EL (cell line): Measurements from ENCODE around the gene CCDC12.

Experiments
- DNase-seq: peaks from one replicate; pipeline ENCODE4 v3.0.0-alpha.2; 2016

Gene CCDC12

DNA sequence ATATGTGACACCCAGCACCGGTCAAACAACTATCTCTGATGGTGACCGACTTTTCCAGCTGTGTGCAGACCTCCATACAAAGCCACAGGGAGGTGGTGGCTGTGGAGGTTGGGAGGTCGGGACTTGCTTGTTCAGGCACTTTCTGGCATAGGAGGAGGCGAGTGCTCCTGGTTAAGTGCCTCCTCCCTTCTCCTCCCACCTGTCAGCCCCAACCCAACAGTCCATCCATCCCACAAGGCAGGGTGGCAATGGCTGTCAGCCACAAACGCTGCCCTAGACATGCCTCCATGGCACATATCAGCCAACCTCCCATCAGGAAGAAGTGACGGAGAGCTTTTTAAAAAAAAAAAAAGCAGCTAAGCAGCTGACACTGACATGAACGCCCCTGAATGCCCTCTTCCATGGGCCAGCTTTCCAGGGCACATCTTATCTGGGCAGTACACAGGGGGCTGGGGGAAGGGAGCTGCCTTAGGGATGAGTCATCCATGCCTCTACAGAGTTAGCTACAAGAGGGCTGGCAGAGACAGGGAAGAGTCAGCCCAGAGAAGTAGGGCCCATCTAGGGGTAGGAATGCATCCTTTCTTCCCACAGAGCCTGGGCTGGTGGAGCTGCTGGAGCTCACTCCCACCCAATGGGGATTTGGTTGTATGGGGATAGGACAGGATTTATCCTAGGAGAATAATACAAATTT lies 41.2 kb downstream of the CCDC12 start:
- peak; percentile 98 for DNase-seq

DNA sequence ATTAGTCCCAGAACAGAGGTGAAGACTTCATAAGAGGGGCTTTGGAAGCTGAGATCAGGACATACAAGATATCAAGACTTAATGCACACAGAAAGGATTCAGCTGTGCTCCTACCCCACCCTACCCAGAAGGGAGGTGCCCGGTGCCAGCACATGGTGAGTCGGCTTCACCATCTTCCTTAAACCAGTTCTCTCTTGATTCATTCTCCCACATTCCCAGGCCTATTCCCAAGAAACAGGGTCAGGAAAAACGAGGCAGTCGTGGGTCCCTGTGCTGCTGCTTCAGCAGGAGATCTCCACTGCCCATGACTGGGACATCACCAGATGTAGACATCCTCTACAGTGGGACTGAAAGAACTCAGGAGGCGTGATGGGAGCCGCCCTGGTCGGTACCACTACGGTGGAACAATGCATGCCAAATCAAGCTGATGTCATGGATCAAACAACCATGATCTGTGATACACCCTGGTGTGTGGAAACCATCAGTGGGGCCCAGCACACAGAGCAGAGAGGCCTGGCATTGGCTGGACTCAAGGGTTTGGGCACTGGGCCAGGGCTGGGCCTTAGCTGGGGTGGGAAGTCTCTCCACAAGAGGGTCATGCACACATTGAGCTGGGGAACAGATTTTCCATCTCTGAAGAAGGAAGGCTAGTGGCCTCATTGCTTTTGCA lies 41.9 kb downstream of the CCDC12 start:
- DNase-seq = peak; percentile 34

DNA sequence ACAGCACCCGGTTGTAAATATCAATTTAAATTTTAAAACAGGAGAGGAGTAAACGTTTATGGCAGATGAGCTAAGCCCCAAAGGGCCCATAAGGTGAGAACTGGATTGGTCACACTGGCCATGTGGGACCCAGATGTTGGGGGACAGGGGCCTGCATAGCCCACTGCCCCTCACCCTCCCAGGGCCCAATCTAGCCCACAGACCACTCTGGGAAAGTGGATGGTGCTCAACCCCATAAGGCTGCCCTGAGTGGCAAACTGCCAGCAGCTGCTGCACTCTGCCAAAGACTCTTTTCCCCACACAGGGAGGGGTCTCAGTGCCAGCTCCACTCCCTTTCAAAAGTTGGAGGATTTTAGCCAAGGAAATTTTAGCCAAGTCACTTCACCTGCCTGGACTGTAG lies 42.5 kb downstream of the CCDC12 start:
- DNase-seq = no peak

DNA sequence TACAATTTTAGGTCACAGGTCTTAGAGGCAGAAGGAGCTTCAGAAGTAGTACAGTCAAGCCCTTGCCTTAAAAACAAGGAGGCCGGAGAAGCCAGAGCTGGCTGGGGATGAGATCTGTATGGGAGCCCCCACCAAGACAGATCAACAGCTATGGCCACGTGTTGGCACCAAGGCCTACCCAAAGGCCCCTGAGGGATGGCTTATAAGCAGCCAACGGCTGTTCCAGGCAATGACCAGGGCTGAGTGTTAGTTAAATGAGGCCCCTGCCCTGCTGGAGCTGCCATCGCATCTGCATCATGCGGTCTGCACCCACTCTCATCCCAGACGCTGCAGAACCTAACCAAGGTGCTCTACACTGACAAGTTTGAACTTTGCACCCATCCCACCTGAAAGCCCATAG lies 43.3 kb downstream of the CCDC12 start:
- no peak for DNase-seq

DNA sequence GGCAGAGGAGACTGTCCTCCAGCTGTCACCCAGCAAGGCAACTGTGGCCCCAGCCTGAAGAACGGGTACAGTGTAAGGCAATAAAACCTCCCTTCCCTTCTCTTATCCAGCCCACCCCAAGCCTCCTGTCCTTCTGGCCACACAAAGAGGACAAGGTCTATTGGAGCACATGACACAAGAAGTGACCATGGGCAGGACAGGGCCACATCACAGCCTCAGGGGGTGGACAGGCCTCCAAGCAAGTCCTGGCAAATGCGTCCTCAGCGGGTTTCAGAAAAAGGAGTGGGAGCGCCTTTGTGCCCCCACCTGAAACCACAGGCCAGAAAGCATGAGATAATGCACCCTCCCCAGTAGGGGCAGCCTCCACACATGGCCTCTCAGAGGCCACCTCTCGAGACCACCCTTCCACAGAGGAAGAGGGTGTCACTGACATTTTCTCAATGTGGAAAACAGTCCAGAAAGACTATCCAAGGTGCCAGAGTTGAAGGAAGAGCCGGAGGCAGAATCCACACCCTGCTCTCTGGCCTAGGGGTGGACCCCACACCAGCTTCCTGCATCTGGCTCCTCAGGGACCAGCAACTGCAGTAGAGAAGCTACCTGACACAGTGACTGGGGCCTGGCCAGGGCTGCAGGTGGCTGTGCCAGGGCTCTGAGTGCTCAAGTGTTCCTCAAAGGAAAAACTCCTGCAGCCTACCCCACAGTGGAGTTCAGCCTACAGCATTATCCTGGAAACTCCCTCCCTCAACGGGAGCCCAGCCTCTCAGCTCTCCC lies 43.9 kb downstream of the CCDC12 start:
- no peak for DNase-seq

DNA sequence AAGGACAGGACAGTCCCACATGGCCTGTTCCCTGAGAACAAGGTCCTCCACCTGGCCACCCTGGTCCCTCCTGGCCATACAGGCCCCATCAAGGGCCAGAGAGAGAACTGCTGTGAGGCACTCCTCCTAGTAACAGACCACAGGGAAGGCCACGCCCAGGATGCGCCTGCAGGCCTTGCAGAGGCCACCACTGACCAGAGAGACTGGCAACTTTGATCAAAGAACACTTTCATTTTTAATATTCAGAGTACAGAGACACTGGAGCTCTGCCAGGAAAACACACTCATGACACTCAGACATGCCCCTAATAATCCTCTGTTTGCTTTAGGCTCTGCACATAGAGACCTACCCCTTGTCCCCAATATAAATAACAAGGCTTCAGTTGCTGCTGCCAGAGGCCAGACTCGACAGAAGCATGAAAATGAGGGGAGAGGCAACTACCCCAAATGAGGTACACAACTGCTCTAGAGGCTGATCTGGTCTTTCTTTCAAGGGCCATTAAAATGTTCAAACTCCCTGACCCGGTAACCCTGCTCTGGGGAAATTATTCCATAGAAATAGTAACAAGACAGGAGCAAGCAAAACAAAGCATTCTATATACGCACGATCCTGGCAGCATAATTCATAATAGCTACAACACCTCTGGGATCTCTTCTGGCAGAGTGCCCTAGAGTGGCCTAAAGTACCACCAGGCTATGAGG lies 44.8 kb downstream of the CCDC12 start:
- DNase-seq = peak; percentile 65

DNA sequence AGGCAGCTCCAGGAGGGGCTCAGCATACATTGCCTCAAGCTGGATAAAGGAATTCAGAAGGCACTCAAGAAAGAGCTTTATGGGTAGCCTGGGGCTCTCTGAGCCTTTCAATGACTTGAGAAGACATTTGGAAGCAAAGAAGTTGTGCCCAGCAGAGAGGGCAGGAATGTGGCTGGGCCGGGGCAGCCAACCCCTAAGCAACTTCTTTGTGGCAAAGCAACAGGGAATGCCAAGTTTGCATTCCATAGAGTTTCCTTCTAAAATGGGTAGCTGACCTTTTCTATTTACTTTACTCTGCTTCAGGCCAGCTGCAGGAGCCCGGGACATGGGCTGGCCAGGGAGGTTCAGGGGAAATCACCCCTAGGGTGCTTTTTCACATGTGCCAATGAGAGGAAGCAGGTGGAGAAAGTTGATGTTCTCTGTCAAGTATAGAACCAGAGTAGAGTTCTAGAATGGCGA lies 45.6 kb downstream of the CCDC12 start:
- peak; percentile 65 for DNase-seq

DNA sequence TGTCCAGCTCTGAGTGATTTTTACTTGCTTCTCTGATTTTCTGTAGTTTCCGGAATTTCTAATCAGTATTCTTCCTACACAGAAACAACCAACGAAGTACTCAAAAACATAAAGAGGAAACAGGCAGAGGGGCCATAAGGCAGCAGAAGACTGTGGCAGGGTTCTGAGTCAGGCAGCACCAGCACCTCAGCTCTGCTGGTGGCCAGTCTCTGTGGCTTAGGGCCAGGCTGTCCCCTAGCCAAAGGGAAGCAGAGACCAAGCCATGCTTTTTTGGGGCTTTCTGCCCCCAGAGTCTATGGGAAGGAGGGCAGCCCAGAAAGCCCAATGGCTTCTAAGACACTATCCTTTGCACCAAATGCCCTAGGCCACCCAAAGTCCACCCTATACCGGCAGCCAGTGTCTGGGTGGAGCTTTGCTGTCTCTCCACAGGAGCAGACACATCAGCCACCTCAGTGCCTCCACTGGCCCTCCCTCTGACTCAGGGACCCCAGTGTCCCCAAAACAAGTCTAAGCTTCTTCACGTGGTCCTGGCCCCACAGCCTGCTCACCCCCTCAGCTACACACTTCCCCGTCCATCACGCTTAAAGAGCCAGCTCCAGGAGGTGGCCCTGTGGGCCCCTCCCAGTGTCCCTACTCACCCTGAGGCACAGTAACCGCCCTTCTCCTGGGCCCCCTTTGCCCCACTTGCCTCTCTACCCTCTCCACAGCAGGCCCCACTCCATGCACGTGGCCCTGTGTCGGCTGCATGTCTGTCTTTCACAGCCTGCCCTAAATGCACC lies 46.2 kb downstream of the CCDC12 start:
- no peak for DNase-seq

DNA sequence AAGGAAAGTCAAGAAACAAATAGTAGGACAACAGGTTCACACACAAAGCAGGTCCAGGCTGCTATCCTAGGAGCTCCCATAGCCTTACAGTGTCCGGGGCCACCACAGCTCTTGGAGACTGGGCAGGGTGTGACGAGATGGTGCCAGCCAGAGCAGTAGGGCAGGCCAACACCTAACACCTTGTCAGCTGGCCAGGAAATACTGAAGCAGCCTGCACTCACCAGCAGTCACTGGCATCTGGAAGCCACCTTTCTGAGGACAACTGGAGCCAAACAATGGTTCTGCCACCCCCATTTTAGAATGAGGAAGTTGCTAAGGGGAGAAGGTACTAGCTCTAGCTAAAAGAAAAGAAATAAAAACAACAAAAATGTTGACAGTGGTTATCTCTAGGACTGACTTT lies 47.2 kb downstream of the CCDC12 start:
- no peak for DNase-seq

DNA sequence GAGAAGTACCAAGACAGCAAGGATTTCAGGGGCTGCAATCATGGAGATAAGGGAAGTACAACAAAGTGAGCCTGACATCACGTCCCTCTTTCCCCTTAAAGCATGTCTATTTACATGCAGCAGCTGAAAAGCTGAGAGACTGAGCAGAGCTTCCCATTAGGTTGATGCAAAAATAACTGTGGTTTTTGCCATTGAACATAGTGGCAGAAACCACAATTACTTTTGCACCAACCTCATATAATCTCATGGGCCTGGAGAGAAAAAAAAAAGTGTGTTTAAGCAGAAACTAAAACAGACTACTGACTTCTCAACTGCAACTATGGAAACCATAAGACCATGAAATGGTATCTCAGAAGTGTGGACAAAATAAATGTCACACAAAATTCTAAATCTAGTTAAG lies 48.3 kb downstream of the CCDC12 start:
- no peak for DNase-seq

DNA sequence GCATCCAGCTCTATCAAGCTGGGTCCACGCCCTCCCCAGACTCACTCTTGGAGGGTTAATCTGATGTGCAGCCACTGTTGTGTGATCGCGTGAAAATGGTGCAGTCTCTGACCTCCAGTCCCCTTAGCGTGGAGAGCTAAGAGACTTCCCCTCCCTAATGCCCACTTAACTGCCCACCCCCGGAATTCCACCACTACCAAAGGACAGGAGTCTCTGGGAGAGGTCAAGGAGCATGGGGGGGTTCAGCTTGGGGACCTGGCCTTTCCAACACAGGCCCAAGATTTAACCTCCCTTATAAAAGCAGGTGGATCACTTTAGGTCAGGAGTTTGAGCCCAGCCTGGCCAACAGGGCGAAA lies 48.8 kb downstream of the CCDC12 start:
- DNase-seq = no peak

DNA sequence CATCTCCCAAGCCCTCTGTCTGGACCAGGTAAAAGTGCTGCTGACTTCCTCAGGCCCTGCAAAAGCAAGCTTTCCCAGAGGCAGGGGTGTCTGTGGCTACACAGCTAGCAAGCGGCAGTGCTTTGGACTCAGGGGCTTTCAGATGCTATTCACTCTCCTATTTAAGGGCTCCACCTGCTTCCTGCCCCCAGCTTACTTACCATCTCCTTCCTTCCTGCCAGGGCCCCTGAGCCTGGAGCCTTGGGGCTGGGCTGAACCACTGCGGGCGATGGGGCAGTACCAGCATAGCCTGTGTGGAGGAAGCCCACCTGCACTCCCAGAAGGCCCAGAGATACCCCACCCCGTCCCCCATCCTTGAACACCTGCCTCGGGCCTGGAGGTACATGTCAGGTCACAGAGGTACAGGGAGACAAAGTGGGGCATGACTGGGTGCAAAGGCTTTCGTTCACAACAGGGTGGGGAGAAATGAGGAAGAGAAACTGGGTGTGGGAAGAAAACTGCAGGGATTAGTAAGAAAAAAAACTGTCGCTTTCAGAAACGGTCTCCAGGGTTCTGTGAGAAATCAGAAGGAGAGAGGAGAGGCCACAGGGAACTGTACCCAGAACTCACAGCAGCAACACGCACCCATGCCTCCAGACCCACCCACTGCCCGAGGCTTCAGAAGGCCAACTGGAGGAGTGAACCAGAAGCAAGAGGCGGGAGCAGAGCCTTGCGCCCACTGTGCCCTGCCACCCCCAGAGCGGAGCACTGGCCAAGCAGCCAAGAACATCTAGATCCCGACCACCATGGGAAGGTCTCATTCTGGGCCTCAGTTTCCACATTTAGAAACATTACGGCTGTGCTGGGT lies 49.5 kb downstream of the CCDC12 start:
- DNase-seq = no peak

DNA sequence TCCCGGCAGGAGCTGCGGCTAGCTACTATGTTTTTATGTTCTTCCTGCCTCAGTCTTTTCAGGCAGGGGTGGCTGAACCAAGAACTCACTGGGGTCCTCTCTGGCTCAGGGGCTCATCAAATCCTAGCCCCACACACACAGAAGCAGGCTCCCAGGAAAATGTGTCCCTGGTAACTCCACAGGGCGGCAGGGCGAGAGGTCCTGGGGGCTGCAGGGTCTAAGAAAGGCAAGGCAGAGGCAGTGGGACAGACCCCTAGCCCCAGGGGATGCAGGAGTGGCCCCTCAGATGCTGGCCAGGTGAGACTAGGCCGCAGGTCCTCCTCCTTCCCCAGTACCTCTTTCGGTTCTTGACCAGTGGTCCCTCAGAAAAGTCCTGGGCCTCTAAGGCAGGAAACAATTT lies 50.1 kb downstream of the CCDC12 start:
- DNase-seq = no peak

DNA sequence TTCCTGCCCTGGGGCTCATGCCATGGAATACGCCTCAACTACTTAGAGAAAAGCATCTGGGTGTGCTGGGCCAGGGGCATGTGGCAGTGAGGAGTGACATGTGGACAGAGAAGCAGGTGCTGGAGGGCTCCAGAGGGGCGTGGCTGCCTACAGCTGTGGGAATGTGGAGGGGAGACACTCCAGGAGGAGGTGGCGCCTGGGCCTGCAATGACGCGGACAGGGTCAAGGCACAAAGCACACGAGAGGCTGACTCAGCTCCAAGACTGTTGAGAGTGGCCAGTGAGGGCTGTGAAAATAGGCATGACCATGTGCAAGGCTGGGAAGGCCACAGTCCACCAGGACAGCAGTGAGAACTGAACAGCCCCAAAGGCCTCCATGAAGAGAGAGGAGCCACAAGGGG lies 50.5 kb downstream of the CCDC12 start:
- peak; percentile 84 for DNase-seq

DNA sequence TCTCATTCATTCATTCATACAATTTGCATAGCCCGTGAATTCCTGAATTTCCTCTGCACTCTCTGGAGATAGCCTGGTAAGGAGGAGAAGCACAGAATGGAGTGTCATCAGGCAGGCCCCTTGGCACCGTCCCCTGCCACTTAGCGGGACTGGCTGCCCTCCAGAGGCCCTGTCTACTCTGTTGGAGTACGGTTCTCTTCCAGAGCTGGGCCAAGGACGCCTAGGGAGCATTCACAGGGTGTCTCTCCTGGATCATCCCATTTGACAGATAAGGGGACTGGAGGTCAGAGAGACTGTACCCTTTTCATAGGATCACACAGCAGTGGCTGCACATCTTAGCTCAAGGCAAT lies 51.0 kb downstream of the CCDC12 start:
- DNase-seq = no peak

DNA sequence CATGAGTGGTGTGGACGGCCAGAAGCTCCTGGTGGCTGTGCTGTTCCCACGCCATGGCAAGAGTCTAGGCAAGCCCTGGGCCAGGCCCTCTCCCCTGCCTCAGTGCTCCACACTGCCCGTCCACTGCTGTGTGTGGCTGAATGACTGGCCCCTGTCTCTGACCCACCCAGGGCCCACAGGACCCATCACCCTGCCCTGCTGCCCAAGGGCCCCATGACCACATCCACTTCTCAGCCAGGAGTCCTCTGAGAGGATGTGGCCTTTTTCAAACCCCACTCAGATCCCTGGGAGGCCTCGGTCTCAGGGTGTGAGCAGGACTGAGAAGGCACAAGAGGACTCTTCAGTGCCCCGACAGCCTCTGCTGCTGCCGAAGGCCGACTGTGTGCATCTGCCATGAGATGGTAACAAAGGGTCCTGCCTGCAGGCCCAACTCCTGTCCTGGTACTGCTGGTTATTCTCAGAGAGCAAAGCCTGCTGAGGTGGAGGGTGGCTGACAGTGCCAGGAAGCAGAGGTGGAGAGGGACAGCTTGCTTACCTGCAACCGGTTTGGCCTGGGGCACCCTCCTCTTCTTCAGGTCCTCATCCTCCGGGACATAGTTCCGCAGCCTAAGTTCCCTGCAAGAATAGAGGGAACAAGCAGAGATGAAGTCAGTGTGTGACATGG lies 51.5 kb downstream of the CCDC12 start:
- no peak for DNase-seq

DNA sequence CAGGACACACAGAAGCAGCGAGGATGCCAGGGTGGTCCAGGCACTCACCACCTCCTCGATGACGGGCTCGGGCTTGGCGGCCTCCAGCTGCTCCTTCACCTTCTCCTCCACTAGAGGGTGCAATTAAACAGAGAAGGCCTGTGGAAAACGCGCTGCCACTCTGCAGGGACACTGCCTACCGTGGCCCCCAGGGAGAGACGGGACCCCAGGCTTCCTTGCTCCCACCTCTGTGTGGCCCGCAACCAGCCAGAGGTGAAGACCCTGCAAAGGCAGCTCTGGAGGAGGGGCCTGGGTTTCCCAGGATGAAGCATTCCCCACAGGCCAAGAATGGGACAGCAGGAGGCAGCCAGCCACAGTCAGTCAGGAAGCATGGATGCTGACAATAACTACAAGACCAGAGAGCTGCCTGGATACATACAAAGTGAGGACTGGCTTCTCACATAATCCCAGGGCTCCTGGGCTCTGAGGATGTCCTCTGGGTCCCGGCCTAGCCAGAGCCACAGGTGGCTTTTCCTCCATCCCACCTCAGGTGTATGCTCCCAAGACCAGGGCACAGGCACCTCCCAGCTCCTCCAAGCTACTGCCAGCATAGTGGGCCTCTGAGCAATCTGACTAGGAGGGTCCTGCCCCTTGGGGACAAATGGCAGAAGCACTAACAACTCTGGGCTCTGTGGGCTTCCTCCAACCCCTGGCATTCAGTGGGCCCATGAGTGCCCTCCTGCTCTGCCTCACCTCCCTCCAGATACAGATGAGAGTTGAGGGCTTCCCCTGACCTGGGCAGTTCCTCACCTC lies 52.8 kb downstream of the CCDC12 start:
- DNase-seq = no peak

DNA sequence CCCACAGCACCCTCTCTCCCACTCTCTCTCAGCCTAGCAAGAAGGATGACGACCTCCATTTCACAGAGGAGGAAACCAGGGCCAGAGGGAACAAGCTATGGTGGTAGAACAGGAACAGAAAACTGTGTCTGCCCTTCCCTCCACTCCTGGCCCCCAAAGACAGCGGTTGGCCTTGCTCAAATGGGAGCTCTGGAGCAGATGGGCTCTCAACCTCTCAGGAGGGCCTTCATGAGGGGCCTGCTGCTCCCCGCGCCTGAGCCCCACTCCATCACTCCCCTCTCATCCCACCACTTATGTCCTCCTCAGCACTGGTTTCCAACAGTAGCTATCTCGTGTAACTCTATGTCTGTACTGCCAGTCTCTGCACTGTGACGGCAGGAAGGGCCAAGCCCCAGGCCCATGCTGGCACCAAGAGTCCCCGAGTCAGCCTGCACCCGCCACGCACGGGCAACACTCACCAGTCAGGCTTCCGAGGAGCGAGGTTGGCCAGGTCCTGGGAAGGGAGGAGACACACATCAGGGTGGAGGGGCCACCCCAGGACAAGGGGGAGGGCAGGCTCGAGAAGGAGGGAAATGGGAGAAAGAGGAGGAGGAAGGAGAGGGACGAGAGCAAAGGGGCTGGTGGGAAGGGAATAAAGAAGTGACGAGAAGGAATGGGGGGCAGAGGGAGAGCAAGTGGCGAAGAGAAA lies 53.5 kb downstream of the CCDC12 start:
- DNase-seq = no peak

DNA sequence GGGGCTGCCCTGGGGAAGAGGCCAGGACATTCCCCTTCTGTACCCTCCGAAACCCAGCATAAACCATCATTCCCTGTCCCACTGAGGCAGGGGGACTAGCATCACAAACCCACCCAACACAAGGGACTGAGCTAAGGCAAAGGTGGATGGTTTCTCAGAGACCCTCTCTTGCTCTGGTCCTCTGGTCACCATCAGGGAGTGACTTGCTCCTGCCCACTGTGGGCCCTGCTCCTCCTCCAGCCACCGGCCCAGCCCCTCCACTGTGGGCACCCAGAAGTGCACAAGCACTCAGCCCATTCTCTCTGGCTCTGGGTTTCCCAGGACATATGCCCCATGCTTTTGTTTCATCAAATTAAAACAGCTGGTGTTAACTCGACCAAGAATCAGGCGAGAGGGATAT lies 54.1 kb downstream of the CCDC12 start:
- DNase-seq = no peak

DNA sequence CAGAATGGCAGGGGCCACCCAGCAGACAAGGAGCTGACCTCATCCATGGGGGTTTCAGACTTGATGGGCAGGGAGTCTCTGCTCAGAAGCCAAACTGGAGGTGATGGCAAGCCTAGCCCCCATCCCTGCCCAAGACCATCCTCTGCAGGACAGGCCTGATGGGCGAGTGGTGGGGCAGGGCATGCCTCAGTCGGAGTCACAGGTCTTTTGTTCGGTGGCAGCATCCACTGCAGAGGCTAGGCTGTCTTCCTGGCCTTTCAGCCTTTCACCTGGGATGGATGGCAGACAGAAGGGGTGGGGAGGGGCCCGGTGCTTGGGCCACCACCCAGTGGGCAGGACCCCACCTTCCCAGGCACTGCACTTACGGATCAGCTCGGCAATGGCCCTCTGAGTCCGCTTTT lies 54.7 kb downstream of the CCDC12 start:
- no peak for DNase-seq
